Mucosa of rectum (tissue), 2 donors: ENCODE data around the gene MPHOSPH8.

Source experiments
- H3K27ac ChIP-seq, 2 donors: one replicate each; pipeline ENCODE4 v1.7.0; 2013; ENCODE audit warnings: inconsistent platforms in 2 of 2, low read depth in 2 of 2, low read length in 2 of 2
- H3K27me3 ChIP-seq, 2 donors: one replicate each; pipeline ENCODE4 v1.7.0; 2013; ENCODE audit warnings: low read length in 2 of 2; ENCODE audit not compliant: control insufficient read depth in 2 of 2, insufficient read depth in 2 of 2
- H3K36me3 ChIP-seq, 2 donors: one replicate each; pipeline ENCODE4 v1.7.0; 2013; ENCODE audit warnings: low read length in 2 of 2; ENCODE audit not compliant: control insufficient read depth in 2 of 2, insufficient read depth in 2 of 2
- H3K4me1 ChIP-seq, 2 donors: one replicate each; pipeline ENCODE4 v1.7.0; 2013; ENCODE audit warnings: low read length in 2 of 2, mild to moderate bottlenecking in 1 of 2; ENCODE audit not compliant: control insufficient read depth in 2 of 2, insufficient read depth in 2 of 2
- H3K4me3 ChIP-seq, 2 donors: one replicate each; pipeline ENCODE4 v1.7.0; 2013; ENCODE audit warnings: low read length in 2 of 2
- H3K9ac ChIP-seq, 2 donors: one replicate each; pipeline ENCODE4 v1.7.0; 2013; ENCODE audit warnings: low read length in 2 of 2, low read depth in 1 of 2, mild to moderate bottlenecking in 1 of 2
- H3K9me3 ChIP-seq, 2 donors: one replicate each; pipeline ENCODE4 v1.7.0; 2013; ENCODE audit warnings: low read length in 2 of 2; ENCODE audit not compliant: control insufficient read depth in 2 of 2
- donor health status: healthy.
- donor health status: Normal muscosa, but diverticular disease.

Gene MPHOSPH8, protein sequence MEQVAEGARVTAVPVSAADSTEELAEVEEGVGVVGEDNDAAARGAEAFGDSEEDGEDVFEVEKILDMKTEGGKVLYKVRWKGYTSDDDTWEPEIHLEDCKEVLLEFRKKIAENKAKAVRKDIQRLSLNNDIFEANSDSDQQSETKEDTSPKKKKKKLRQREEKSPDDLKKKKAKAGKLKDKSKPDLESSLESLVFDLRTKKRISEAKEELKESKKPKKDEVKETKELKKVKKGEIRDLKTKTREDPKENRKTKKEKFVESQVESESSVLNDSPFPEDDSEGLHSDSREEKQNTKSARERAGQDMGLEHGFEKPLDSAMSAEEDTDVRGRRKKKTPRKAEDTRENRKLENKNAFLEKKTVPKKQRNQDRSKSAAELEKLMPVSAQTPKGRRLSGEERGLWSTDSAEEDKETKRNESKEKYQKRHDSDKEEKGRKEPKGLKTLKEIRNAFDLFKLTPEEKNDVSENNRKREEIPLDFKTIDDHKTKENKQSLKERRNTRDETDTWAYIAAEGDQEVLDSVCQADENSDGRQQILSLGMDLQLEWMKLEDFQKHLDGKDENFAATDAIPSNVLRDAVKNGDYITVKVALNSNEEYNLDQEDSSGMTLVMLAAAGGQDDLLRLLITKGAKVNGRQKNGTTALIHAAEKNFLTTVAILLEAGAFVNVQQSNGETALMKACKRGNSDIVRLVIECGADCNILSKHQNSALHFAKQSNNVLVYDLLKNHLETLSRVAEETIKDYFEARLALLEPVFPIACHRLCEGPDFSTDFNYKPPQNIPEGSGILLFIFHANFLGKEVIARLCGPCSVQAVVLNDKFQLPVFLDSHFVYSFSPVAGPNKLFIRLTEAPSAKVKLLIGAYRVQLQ

DNA sequence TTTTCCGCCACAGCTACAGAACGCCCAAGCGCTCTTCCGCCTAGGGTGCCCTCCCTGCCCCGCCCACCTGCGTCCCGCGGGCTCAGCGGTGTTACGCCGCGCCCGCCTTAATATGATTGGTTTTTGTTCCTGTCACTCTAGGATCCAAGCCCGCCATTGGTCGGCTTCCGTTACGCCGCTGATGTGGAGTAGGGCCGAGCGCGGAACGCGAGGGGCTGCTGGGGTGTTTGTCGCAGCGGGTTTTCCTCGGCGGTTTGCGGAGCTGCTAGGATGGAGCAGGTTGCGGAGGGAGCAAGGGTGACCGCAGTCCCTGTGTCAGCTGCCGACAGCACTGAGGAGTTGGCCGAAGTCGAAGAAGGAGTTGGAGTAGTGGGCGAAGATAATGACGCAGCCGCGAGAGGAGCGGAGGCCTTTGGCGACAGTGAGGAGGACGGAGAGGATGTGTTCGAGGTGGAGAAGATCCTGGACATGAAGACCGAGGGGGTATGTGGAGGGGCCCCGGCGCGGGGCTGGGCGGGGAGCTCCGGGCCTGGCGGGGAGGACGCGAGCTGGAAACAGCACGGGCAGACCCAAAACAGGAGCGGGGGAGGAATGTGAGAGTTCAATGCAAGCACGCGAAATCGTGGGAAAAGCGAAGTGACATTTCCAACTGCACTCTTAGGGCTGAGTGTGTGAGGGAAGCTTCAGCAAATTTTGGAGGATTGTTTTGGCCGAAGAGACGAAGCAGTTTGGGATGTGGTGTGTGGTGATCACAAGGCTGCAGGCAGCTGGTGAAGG lies at the start of gene MPHOSPH8:
MPHOSPH8 (plus strand) TSS at position 181 of the 777 bp plus-strand sequence; CDS start at position 271, 90 bp downstream.
- Histone ChIP-seq H3K36me3 (peaks cover 0 to 3% of the 10 kb centered on the region in 2 donors), H3K9me3 (no peaks in the 10 kb centered on the region), H3K9ac (peak within 1 kb of the TSS; percentile 81 to 87), H3K27me3 (no peaks in the 10 kb centered on the region), H3K4me3 (peak within 1 kb of the TSS; percentile 72 to 97), H3K4me1 (peaks cover 9 to 10% of the 10 kb centered on the region in 2 donors), H3K27ac (peak within 1 kb of the TSS; percentile 91 to 93)

DNA sequence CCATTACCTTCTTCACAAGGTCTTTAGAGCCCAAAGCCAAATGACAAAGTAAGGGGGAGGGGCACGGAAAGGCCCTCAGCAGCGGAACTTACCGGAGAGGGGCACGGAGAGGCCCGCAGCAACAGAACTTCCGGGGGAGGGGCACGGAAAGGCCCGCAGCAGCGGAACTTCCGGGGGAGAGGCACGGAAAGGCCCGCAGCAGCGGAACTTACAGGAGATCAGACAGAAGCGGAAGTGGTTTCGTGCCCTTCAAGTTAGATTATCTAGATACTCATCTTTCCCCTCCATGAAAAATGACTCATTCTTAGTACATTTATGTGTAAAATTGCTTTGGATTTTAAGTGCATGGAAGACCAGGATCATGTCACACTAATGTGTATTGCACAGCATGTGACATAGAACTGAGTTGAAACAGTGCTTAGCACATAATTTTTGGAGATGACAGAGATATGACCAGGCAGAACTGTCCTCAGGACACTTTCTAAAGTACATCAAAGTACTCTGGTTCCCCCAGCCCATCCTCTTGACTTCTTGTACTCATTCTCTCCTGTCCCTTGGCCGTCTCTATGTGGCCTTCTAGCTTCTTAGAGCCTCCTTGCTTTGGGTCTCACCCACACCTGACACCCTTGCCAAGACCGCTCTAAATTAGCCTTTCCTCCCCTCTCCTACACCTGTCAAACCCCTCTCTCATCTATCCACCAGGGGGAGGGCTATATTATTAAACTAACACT lies 46.4 kb upstream of the MPHOSPH8 start:
- H3K27ac ChIP-seq, result peak overlapping the region in 1 of 2 donors; percentile 9
- peak overlapping the region; percentile 16 to 58 for H3K4me3 ChIP-seq
- H3K9ac ChIP-seq, result no peak overlapping the region
- H3K9me3 ChIP-seq, result no peaks in the 10 kb centered on the region
- no peaks in the 10 kb centered on the region for H3K27me3 ChIP-seq
- H3K4me1 ChIP-seq, result no peaks in the 10 kb centered on the region
- H3K36me3 ChIP-seq, result no peaks in the 10 kb centered on the region

DNA sequence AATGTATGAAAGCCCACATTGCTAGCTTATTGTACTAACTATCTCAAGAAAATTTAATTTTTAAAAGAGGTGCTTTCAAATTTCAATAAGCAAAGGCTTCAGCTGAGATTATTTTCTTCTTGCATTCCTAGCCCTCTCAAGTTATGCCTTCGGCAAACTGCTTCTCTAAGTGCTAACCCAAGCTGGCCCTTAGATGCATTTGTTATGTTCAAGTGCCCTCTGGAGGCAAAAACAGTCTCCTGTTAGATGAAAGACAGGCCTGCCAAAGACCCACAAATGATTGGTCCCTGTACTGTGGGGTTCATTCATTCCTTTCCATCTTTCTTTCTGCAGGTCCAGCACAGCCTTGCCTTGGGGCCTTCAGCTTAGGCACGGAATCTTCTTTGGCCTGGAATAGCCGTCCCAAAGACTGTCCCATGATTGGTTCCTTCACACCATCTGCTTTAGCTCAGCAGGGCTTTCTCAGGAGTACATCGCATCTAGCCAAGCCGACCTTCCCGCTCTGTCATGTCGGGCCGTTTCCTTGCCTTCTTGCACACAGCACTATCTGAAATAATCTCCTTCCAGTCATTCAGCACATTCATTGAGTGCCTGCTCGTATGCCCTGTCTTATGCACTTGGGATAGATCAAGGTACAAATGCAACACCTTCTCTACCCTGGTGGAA lies 45.7 kb upstream of the MPHOSPH8 start:
- Histone ChIP-seq H3K9ac (no peak overlapping the region), H3K36me3 (no peaks in the 10 kb centered on the region), H3K4me1 (no peaks in the 10 kb centered on the region), H3K27ac (no peak overlapping the region), H3K4me3 (no peak overlapping the region), H3K9me3 (no peaks in the 10 kb centered on the region), H3K27me3 (no peaks in the 10 kb centered on the region)

DNA sequence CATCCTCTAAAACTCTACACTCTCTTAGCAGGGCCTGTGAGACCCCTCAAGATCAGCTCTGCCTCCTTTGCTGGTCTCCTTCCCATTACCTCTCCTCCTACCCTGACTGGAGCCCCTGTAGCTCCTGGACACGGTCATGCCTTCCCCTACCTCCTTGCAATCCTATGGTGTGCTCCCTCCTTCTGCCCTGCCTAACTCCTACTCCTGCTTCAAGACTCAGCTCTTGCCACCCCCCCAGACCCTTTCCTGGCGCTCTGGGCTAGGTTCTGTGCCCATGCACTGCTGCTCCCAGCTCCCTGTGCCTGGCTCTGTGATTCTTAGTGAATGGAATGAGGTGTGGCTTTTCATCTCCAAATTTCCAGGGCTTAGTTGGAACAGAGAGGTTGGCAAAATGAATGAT lies 44.1 kb upstream of the MPHOSPH8 start:
- H3K27me3 ChIP-seq, result no peaks in the 10 kb centered on the region
- H3K9me3 ChIP-seq, result no peaks in the 10 kb centered on the region
- no peak overlapping the region for H3K4me3 ChIP-seq
- no peak overlapping the region for H3K27ac ChIP-seq
- no peaks in the 10 kb centered on the region for H3K36me3 ChIP-seq
- no peak overlapping the region for H3K9ac ChIP-seq
- H3K4me1 ChIP-seq, result no peaks in the 10 kb centered on the region

DNA sequence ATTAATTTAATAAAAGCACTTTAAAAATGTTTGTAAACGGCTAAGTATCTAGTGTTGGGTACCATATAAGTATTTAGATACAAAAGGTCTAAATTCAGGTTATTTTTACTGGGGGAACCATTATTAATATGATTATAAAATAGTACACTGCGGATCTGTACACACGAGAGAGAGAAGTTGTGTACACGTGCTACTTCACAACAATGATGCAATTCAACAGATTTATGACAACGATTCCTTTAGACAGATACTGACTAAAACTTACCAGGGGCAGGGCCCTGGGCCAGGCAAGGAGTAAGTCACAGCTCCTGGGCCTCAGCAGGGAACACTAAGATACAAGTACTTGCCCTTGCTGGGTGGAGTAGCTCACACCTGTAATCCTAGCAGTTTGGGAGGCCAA lies 43.0 kb upstream of the MPHOSPH8 start:
- H3K4me3 ChIP-seq, result no peak overlapping the region
- no peaks in the 10 kb centered on the region for H3K4me1 ChIP-seq
- no peak overlapping the region for H3K9ac ChIP-seq
- H3K9me3 ChIP-seq, result no peaks in the 10 kb centered on the region
- H3K27ac ChIP-seq, result no peak overlapping the region
- H3K27me3 ChIP-seq, result no peaks in the 10 kb centered on the region
- H3K36me3 ChIP-seq, result no peaks in the 10 kb centered on the region

DNA sequence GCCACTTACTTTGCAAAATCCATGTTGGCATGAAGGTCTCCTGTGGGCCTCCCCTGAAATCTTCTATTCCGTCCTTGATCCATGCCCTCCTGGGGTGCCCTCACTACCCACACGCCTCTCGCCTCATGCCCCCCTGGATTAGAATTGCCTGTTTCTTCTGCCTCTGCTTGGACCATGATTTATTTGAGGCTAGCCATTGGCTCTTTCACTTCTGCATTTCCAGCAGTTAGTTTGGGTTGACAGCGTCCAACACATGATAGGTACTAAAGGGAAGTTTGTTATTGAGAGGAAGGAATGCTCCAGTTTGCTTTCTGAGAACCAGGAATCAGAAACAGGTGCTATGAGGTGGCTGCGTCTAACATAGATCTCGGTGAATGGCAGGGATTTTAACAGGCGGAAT lies 41.6 kb upstream of the MPHOSPH8 start:
- H3K27ac ChIP-seq, result no peak overlapping the region
- no peaks in the 10 kb centered on the region for H3K4me1 ChIP-seq
- no peak overlapping the region for H3K9ac ChIP-seq
- no peaks in the 10 kb centered on the region for H3K36me3 ChIP-seq
- no peaks in the 10 kb centered on the region for H3K27me3 ChIP-seq
- no peaks in the 10 kb centered on the region for H3K9me3 ChIP-seq
- H3K4me3 ChIP-seq, result no peak overlapping the region

DNA sequence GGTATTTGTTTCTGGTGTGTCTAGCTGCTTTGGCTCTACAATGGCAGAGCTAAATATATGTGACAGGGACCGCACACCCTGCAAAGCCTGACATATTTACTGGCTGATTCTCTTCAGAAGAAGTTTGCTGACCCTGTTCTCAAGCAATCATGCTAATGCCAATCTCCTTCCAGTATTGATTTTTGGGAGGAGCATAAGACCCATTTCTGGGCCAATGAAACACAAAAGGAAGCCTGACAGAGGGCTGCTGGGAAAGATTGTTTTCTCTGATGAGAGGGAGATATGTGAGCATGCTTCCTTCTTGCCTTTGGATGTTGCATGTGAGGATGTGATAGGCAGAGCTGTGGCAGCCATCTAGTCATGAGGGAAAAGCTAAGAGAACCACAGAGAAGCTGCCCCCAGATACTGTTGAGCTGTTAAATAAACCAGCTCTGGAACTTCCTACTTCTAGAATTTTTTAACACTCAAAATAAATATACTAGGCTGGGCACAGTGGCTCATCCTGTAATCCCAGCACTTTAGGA lies 40.7 kb upstream of the MPHOSPH8 start:
- no peaks in the 10 kb centered on the region for H3K4me1 ChIP-seq
- H3K9ac ChIP-seq, result no peak overlapping the region
- no peaks in the 10 kb centered on the region for H3K27me3 ChIP-seq
- no peak overlapping the region for H3K27ac ChIP-seq
- no peaks in the 10 kb centered on the region for H3K9me3 ChIP-seq
- H3K4me3 ChIP-seq, result no peak overlapping the region
- H3K36me3 ChIP-seq, result no peaks in the 10 kb centered on the region

DNA sequence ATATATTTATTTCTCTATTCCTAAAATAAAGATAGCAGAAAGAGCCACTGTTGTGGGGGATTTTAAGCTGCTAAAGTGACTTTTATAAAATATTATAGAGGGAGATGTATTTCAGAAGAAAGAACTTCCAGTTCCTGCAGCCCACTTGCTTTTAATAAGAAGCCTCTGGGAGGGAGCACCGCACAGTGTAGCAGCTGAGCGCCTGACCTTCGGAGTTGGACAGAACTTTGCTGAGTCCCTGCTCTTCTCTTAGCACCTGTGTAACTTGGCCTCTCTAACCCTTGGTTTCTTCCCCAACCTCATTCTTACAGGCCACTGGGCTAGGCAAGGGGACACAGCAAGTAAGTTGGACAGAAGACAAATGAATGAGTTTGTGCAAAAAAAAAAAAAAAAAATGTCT lies 37.4 kb upstream of the MPHOSPH8 start:
- no peak overlapping the region for H3K9ac ChIP-seq
- no peaks in the 10 kb centered on the region for H3K36me3 ChIP-seq
- H3K27me3 ChIP-seq, result no peaks in the 10 kb centered on the region
- no peaks in the 10 kb centered on the region for H3K4me1 ChIP-seq
- H3K4me3 ChIP-seq, result no peak overlapping the region
- H3K27ac ChIP-seq, result no peak overlapping the region
- H3K9me3 ChIP-seq, result no peaks in the 10 kb centered on the region

DNA sequence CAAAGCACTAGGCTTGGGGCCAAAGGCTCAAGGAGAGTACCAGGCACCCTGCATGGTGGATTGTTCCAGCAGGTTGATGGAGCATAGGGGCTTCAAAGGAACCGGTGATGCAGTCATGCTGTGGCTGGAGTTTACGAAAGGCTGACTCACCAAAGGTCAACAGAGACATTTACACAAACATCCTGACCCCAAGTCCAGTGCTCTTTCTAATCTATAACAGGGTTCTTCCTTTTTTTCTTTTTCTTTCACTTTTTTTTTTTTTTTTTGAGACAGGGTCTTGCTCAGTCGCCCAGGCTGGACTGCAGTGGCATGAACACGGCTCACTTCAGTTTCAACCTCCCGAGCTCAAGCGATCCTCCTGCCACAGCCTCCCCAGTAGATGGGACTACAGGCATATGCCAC lies 36.5 kb upstream of the MPHOSPH8 start:
- H3K4me3 ChIP-seq, result no peak overlapping the region
- H3K9ac ChIP-seq, result no peak overlapping the region
- H3K27ac ChIP-seq, result no peak overlapping the region
- no peaks in the 10 kb centered on the region for H3K9me3 ChIP-seq
- H3K36me3 ChIP-seq, result no peaks in the 10 kb centered on the region
- no peaks in the 10 kb centered on the region for H3K4me1 ChIP-seq
- no peaks in the 10 kb centered on the region for H3K27me3 ChIP-seq
